ENCODE measurements around the gene ACP4. TPM values are rescaled to one million over a fixed set of nuclear protein-coding genes. Genes with fewer than 3 reads are reported as not detected.
A peak's percentile ranks its signal among the peaks of the same experiment; 100 is the strongest.

Gene ACP4
- polyA plus RNA-seq, 1 experiment = not detected

- Histone ChIP-seq H3K27ac (ENCODE audit: low read depth, low read length) (no peak overlapping the region), H3K9me3 (ENCODE audit: control insufficient read depth, insufficient read depth, low read length) (no peaks in the 10 kb centered on the region), H3K4me3 (ENCODE audit: low read depth, low read length) (no peak overlapping the region), H3K27me3 (ENCODE audit: control insufficient read depth, insufficient read depth, low read length) (no peaks in the 10 kb centered on the region)
- no peak for TF ChIP-seq CTCF (IDR thresholded peaks at IDR 0.05; ENCODE audit: low read depth, low read length)
- no peak for DNase-seq (ENCODE audit: low read depth, low spot score)
- POLR2A ChIA-PET = no interaction called here
- CTCF ChIA-PET = no interaction called here
Measured at GRCh38 chr19:50843205-50843604, 53.0 kb downstream of the ACP4 start.

GRCh38 chr19:50843701-50844221, 53.5 kb downstream of the ACP4 start:
- TF ChIP-seq CTCF (IDR thresholded peaks at IDR 0.05; ENCODE audit: low read depth, low read length) = no peak
- Histone ChIP-seq H3K27ac (ENCODE audit: low read depth, low read length) (no peak overlapping the region), H3K9me3 (ENCODE audit: control insufficient read depth, insufficient read depth, low read length) (no peaks in the 10 kb centered on the region), H3K4me3 (ENCODE audit: low read depth, low read length) (no peak overlapping the region), H3K27me3 (ENCODE audit: control insufficient read depth, insufficient read depth, low read length) (no peaks in the 10 kb centered on the region)
- ChIA-PET CTCF (no interaction called here), POLR2A (no interaction called here)
- no peak for DNase-seq (ENCODE audit: low read depth, low spot score)

GRCh38 chr19:50844296-50844935, 54.2 kb downstream of the ACP4 start:
- no peak overlapping the region for H3K4me3 ChIP-seq (ENCODE audit: low read depth, low read length)
- CTCF ChIA-PET = no interaction called here
- no peak for DNase-seq (ENCODE audit: low read depth, low spot score)
- no peak for TF ChIP-seq CTCF (IDR thresholded peaks at IDR 0.05; ENCODE audit: low read depth, low read length)
- POLR2A ChIA-PET = no interaction called here
- no peak overlapping the region for H3K27ac ChIP-seq (ENCODE audit: low read depth, low read length)
- no peaks in the 10 kb centered on the region for H3K9me3 ChIP-seq (ENCODE audit: control insufficient read depth, insufficient read depth, low read length)
- no peaks in the 10 kb centered on the region for H3K27me3 ChIP-seq (ENCODE audit: control insufficient read depth, insufficient read depth, low read length)

Small RNAs within 50 kb of the gene (small RNA-seq; reads per million reads assigned to genes)
- 74.0 reads per million, percentile 88 among the genes with 10 or more reads in this experiment for gene SNORD88A (ENCODE audit: insufficient read length, low read depth)
- gene SNORD88B (ENCODE audit: insufficient read length, low read depth) = not detected
- not detected for gene SNORD88C (ENCODE audit: insufficient read length, low read depth)

Other genes starting within 250 kb of the ACP4 start
- gene LRRC4B, start 222.0 kb upstream of the ACP4 start, polyA plus RNA-seq (2011; rRNA removed) = not detected in 2 replicates
- 0.02 and 0.05 TPM in 2 replicates for gene SYT3, start 150.5 kb upstream of the ACP4 start, polyA plus RNA-seq (2011; rRNA removed)
- gene C19orf81, start 141.0 kb upstream of the ACP4 start, polyA plus RNA-seq (2011; rRNA removed) = not detected in 2 replicates
- gene SHANK1, start 70.6 kb upstream of the ACP4 start, polyA plus RNA-seq (2011; rRNA removed) = 2.4 and 3.5 TPM in 2 replicates
- gene CLEC11A, start 67.1 kb upstream of the ACP4 start, polyA plus RNA-seq (2011; rRNA removed) = 43.9 and 64.1 TPM in 2 replicates
- not detected in 2 replicates for gene GPR32, start 20.0 kb upstream of the ACP4 start, polyA plus RNA-seq (2011; rRNA removed)
- gene KLK1, start 33.4 kb downstream of the ACP4 start, polyA plus RNA-seq (2011; rRNA removed) = not detected in 2 replicates
- gene KLK15, start 43.2 kb downstream of the ACP4 start, polyA plus RNA-seq (2011; rRNA removed) = not detected in 2 replicates
- gene KLK3, start 64.5 kb downstream of the ACP4 start, polyA plus RNA-seq (2011; rRNA removed) = not detected in 2 replicates
- gene KLK2, start 83.0 kb downstream of the ACP4 start, polyA plus RNA-seq (2011; rRNA removed) = not detected in 2 replicates
- gene KLK4, start 121.0 kb downstream of the ACP4 start, polyA plus RNA-seq (2011; rRNA removed) = not detected in 2 replicates
- gene KLK5, start 162.6 kb downstream of the ACP4 start, polyA plus RNA-seq (2011; rRNA removed) = not detected in 2 replicates
- gene KLK6, start 179.2 kb downstream of the ACP4 start, polyA plus RNA-seq (2011; rRNA removed) = not detected in 2 replicates
- not detected in 2 replicates for gene KLK7, start 193.5 kb downstream of the ACP4 start, polyA plus RNA-seq (2011; rRNA removed)
- not detected in 2 replicates for gene KLK8, start 211.2 kb downstream of the ACP4 start, polyA plus RNA-seq (2011; rRNA removed)
- gene KLK10, start 229.3 kb downstream of the ACP4 start, polyA plus RNA-seq (2011; rRNA removed) = not detected in 2 replicates
- not detected in 2 replicates for gene KLK11, start 236.2 kb downstream of the ACP4 start, polyA plus RNA-seq (2011; rRNA removed)
- not detected in 2 replicates for gene KLK12, start 244.6 kb downstream of the ACP4 start, polyA plus RNA-seq (2011; rRNA removed)

Measured in AG04450 (cell line).